SH-SY5Y (cell line): Measurements from ENCODE around the gene COLQ.

ENCODE experiments used
- GATA2 ChIP-seq: IDR thresholded peaks from 2 replicates; pipeline ENCODE4 v1.6.1; 2011; ENCODE audit warnings: mild to moderate bottlenecking, low read depth, low read length
- GATA3 ChIP-seq: IDR thresholded peaks from 2 replicates; pipeline ENCODE4 v1.6.1; 2011; ENCODE audit warnings: low read depth, mild to moderate bottlenecking, low read length, moderate library complexity

- no peak for TF ChIP-seq GATA2
- no peak for TF ChIP-seq GATA3
Observed at GRCh38 chr3:15523660-15524417, 2.3 kb upstream of the COLQ start.
